KMS-11 (cell line): ENCODE data around the gene PRDM16.

ENCODE experiments used
- H2AFZ ChIP-seq: fragments of 200-600 bp; sonication (generic); 2 replicates; pipeline ENCODE4 v1.6.1; 2016; ENCODE audit warnings: antibody characterized with exemption, mixed run types, low read depth
- H3K27ac ChIP-seq: fragments of 200-600 bp; sonication (generic); 2 replicates; pipeline ENCODE4 v1.6.1; 2016; ENCODE audit warnings: mild to moderate bottlenecking, mixed run types
- H3K27me3 ChIP-seq: fragments of 200-600 bp; sonication (generic); 2 replicates; pipeline ENCODE4 v1.6.1; 2017; ENCODE audit warnings: mild to moderate bottlenecking, low read depth, mixed run types, moderate library complexity; ENCODE audit not compliant: insufficient read depth
- H3K36me3 ChIP-seq: fragments of 200-600 bp; sonication (generic); 2 replicates; pipeline ENCODE4 v1.6.1; 2017; ENCODE audit warnings: mild to moderate bottlenecking, mixed run types; ENCODE audit not compliant: insufficient read depth
- H3K4me1 ChIP-seq: fragments of 200-600 bp; sonication (generic); 2 replicates; pipeline ENCODE4 v1.6.1; 2016; ENCODE audit warnings: mild to moderate bottlenecking, low read depth, mixed run types; ENCODE audit not compliant: poor library complexity, severe bottlenecking
- H3K4me2 ChIP-seq: fragments of 200-600 bp; sonication (generic); 2 replicates; pipeline ENCODE4 v1.7.0; 2016; ENCODE audit warnings: mild to moderate bottlenecking, mixed run types
- H3K4me3 ChIP-seq: fragments of 200-600 bp; sonication (generic); IDR thresholded peaks from 2 replicates; pipeline ENCODE4 v1.6.1; 2017; ENCODE audit warnings: low read depth, low read length, mixed read lengths; ENCODE audit not compliant: insufficient read depth
- H3K79me2 ChIP-seq: fragments of 200-600 bp; sonication (generic); 2 replicates; pipeline ENCODE4 v1.6.1; 2016; ENCODE audit warnings: low read depth, mixed run types; ENCODE audit not compliant: insufficient read depth
- H3K9ac ChIP-seq: fragments of 200-600 bp; sonication (generic); 2 replicates; pipeline ENCODE4 v1.6.1; 2016; ENCODE audit warnings: mild to moderate bottlenecking, mixed run types
- H4K20me1 ChIP-seq: fragments of 200-600 bp; sonication (generic); 2 replicates; pipeline ENCODE4 v1.6.1; 2016; ENCODE audit warnings: mild to moderate bottlenecking, mixed run types; ENCODE audit not compliant: insufficient read depth
- CTCF ChIP-seq: fragments of 200-600 bp; sonication (generic); conservative IDR thresholded peaks from 2 replicates; pipeline ENCODE4 v1.6.1; 2017; ENCODE audit warnings: low read depth, mild to moderate bottlenecking, antibody characterized with exemption, low read length, moderate library complexity, mixed read lengths

Gene PRDM16

DNA sequence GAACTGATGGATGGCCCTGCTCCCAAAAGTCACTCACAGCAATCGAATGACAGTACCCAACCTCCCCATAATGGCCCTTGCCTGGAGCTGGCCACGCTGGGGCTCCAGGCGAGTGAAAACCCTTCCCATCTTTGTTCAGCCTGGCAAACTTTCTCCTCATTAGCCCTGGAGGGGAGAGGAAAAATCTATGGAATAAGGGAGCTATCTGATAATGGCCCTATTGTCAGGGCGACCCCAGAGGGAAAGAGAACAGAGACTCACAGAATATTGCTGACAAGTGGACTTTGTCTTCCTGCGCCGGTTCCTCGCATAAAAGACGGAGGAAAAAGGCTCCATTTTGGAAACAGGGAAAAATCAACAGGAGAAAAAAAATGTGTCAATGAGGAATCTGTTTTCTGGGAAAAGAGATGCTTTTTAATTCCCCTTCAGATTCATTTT is 372.4 kb downstream of the PRDM16 start:
- no peak overlapping the region for H3K4me3 ChIP-seq
- no peak overlapping the region for H3K27ac ChIP-seq
- no peaks in the 10 kb centered on the region for H3K79me2 ChIP-seq
- no peak for TF ChIP-seq CTCF
- peaks cover 91% of the 10 kb centered on the region for H3K27me3 ChIP-seq
- H3K36me3 ChIP-seq = no peaks in the 10 kb centered on the region
- no peaks in the 10 kb centered on the region for H4K20me1 ChIP-seq
- no peak overlapping the region for H3K9ac ChIP-seq
- no peak overlapping the region for H3K4me2 ChIP-seq
- H2AFZ ChIP-seq = no peak overlapping the region
- no peaks in the 10 kb centered on the region for H3K4me1 ChIP-seq

GRCh38 chr1:3441880-3442279 is 372.9 kb downstream of the PRDM16 start:
- H3K79me2 ChIP-seq = no peaks in the 10 kb centered on the region
- TF ChIP-seq CTCF = no peak
- no peak overlapping the region for H2AFZ ChIP-seq
- no peak overlapping the region for H3K4me3 ChIP-seq
- H3K9ac ChIP-seq = no peak overlapping the region
- H3K36me3 ChIP-seq = no peaks in the 10 kb centered on the region
- H3K27ac ChIP-seq = no peak overlapping the region
- no peaks in the 10 kb centered on the region for H4K20me1 ChIP-seq
- peaks cover 91% of the 10 kb centered on the region for H3K27me3 ChIP-seq
- H3K4me1 ChIP-seq = no peaks in the 10 kb centered on the region
- H3K4me2 ChIP-seq = no peak overlapping the region

DNA sequence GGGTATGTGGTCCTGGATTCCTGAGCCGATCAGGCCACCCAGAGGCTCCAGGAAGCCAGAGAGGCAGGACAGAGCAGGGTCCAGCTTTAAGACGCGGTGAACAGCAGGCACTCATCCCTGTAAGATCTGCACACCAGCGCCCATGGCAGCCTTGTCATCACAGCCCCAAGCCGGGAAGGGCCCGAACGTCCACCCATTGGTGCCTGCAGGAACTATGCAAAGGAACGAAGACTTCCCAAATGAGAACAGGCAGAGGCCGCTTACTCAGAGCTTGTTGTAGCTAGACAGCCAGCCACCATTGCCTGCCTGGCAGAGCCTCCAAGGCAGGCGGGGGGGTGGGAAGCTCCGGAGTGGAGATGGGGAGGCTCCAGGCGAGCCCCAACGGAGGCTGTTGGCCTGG is 373.3 kb downstream of the PRDM16 start:
- Histone ChIP-seq H3K4me3 (no peak overlapping the region), H3K9ac (no peak overlapping the region), H3K36me3 (no peaks in the 10 kb centered on the region), H3K4me1 (no peaks in the 10 kb centered on the region), H2AFZ (no peak overlapping the region), H3K4me2 (no peak overlapping the region), H3K27ac (no peak overlapping the region), H3K79me2 (no peaks in the 10 kb centered on the region), H4K20me1 (no peaks in the 10 kb centered on the region), H3K27me3 (peaks cover 91% of the 10 kb centered on the region)
- no peak for TF ChIP-seq CTCF

DNA sequence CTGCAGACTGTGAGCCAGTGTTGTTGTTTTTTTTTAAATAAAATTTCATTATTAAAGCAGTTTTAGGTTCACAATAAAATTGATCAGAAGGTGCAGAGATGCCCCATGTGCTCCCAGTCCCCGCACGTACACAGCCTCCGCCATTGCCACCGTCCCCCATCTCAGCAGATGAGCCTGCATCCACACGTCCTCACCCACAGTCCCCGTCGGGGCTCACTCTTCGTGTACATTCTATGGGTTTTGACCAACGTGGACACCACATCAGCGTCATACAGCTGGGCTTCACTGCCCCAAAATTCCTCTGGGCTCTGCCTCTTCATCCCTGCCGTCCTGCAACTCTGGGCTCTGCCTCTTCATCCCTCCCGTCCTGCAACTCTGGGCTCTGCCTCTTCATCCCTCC is 373.9 kb downstream of the PRDM16 start:
- H3K4me2 ChIP-seq = no peak overlapping the region
- H3K4me3 ChIP-seq = no peak overlapping the region
- H4K20me1 ChIP-seq = no peaks in the 10 kb centered on the region
- H2AFZ ChIP-seq = no peak overlapping the region
- no peaks in the 10 kb centered on the region for H3K79me2 ChIP-seq
- H3K27ac ChIP-seq = no peak overlapping the region
- H3K4me1 ChIP-seq = no peaks in the 10 kb centered on the region
- peaks cover 91% of the 10 kb centered on the region for H3K27me3 ChIP-seq
- no peak overlapping the region for H3K9ac ChIP-seq
- H3K36me3 ChIP-seq = no peaks in the 10 kb centered on the region
- TF ChIP-seq CTCF = no peak

GRCh38 chr1:3443807-3444206 is 374.8 kb downstream of the PRDM16 start:
- no peaks in the 10 kb centered on the region for H3K4me1 ChIP-seq
- no peak overlapping the region for H3K4me2 ChIP-seq
- no peaks in the 10 kb centered on the region for H3K36me3 ChIP-seq
- no peak overlapping the region for H3K4me3 ChIP-seq
- no peak for TF ChIP-seq CTCF
- no peaks in the 10 kb centered on the region for H3K79me2 ChIP-seq
- no peaks in the 10 kb centered on the region for H4K20me1 ChIP-seq
- H3K9ac ChIP-seq = no peak overlapping the region
- peaks cover 87% of the 10 kb centered on the region; the same call in 1 of the 2 replicates for H3K27me3 ChIP-seq
- no peak overlapping the region for H2AFZ ChIP-seq
- no peak overlapping the region for H3K27ac ChIP-seq
